ENCODE data around the gene SMYD3.

DNA sequence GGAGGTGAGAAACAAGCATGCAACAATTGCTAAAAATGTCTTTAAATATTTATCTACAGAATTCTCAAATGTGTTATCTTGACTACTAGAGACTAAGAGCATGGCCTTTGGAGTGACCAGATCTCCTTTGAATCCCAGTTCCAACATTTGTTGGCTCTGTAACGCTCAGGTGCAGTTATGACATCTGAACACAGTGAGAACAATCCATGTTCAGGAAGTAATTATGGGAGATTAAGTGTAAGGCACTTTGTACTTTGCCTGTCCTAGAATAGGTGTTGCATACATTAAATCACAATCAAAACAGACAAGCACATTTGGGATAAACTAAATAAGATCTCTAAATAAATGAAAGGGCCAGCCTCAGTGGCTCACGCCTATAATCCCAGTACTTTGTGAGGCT is 454.5 kb downstream of the SMYD3 start:
- TF ChIP-seq, protein P1, sequence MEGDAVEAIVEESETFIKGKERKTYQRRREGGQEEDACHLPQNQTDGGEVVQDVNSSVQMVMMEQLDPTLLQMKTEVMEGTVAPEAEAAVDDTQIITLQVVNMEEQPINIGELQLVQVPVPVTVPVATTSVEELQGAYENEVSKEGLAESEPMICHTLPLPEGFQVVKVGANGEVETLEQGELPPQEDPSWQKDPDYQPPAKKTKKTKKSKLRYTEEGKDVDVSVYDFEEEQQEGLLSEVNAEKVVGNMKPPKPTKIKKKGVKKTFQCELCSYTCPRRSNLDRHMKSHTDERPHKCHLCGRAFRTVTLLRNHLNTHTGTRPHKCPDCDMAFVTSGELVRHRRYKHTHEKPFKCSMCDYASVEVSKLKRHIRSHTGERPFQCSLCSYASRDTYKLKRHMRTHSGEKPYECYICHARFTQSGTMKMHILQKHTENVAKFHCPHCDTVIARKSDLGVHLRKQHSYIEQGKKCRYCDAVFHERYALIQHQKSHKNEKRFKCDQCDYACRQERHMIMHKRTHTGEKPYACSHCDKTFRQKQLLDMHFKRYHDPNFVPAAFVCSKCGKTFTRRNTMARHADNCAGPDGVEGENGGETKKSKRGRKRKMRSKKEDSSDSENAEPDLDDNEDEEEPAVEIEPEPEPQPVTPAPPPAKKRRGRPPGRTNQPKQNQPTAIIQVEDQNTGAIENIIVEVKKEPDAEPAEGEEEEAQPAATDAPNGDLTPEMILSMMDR (IDR thresholded peaks at IDR 0.05) = no peak
- TF ChIP-seq POLR2A (IDR thresholded peaks at IDR 0.05) = no peak
- TF ChIP-seq EP300 (IDR thresholded peaks at IDR 0.05) = no peak
